HG03460 (cell line): ENCODE data around the gene RETN.
"Not testable (repeated sequence)": the region's sequence is repeated elsewhere in the genome, so short reads cannot be mapped to it uniquely, and the experiment has no call there.

Experiments
- ATAC-seq: cut with Tn5 transposase; IDR thresholded peaks from one replicate; pipeline ENCODE4 v1.9.1; 2021; ENCODE audit not compliant: unreplicated experiment

Gene RETN

GRCh38 chr19:7637374-7638256 lies 31.2 kb upstream of the RETN start:
- ATAC-seq: no peak

GRCh38 chr19:7638802-7639465 lies 29.9 kb upstream of the RETN start:
- ATAC-seq: no peak

GRCh38 chr19:7639863-7640348 lies 28.9 kb upstream of the RETN start:
- no peak for ATAC-seq

- ATAC-seq: no peak
These were observed 28.0 kb upstream of the RETN start for GRCh38 chr19:7640803-7641202.

- ATAC-seq: no peak
These were observed 27.3 kb upstream of the RETN start for GRCh38 chr19:7641290-7642276.

- ATAC-seq: no peak
These were observed 26.4 kb upstream of the RETN start for GRCh38 chr19:7642295-7643030.

- ATAC-seq: no peak
These were observed 25.8 kb upstream of the RETN start for GRCh38 chr19:7643031-7643415.

- ATAC-seq: not testable (repeated sequence)
These were observed 25.0 kb upstream of the RETN start for GRCh38 chr19:7643629-7644549.

- no peak for ATAC-seq
These were observed 24.3 kb upstream of the RETN start for GRCh38 chr19:7644550-7644877.

- no peak for ATAC-seq
These were observed 23.7 kb upstream of the RETN start for GRCh38 chr19:7645163-7645562.

- no peak for ATAC-seq
These were observed 23.0 kb upstream of the RETN start for GRCh38 chr19:7645656-7646425.

- no peak for ATAC-seq
These were observed 22.5 kb upstream of the RETN start for GRCh38 chr19:7646426-7646700.

GRCh38 chr19:7647156-7647555 lies 21.7 kb upstream of the RETN start:
- no peak for ATAC-seq

- no peak for ATAC-seq
These were observed 20.4 kb upstream of the RETN start for GRCh38 chr19:7648265-7649014.

GRCh38 chr19:7650148-7650547 lies 18.7 kb upstream of the RETN start:
- no peak for ATAC-seq

- ATAC-seq: no peak
These were observed 16.7 kb upstream of the RETN start for GRCh38 chr19:7652061-7652641.

GRCh38 chr19:7654401-7654800 lies 14.4 kb upstream of the RETN start:
- ATAC-seq: no peak

- ATAC-seq: no peak
These were observed 13.3 kb upstream of the RETN start for GRCh38 chr19:7655581-7655980.
